ENCODE data around the gene HPGDS.

Gene HPGDS

GRCh38 chr4:94307231-94307871, 35.3 kb downstream of the HPGDS start:
- no peaks in the 10 kb centered on the region for H3K4me1 ChIP-seq (ENCODE audit: control insufficient read depth in 1 of 2, insufficient read depth in 1 of 2, low read depth in 1 of 2, low read length in 1 of 2)
- TF ChIP-seq CTCF (IDR thresholded peaks at IDR 0.05): no peak
- H3K9me3 ChIP-seq: no peaks in the 10 kb centered on the region
- no peaks in the 10 kb centered on the region for H3K27me3 ChIP-seq
- no peak overlapping the region for H3K27ac ChIP-seq
- no peak overlapping the region for H3K4me3 ChIP-seq (ENCODE audit: low read depth in 1 of 2, low read length in 1 of 2)
- H3K36me3 ChIP-seq: no peaks in the 10 kb centered on the region

GRCh38 chr4:94306713-94307112, 35.9 kb downstream of the HPGDS start:
- Histone ChIP-seq H3K27me3 (no peaks in the 10 kb centered on the region), H3K36me3 (no peaks in the 10 kb centered on the region), H3K4me1 (ENCODE audit: control insufficient read depth in 1 of 2, insufficient read depth in 1 of 2, low read depth in 1 of 2, low read length in 1 of 2) (no peaks in the 10 kb centered on the region), H3K9me3 (no peaks in the 10 kb centered on the region), H3K27ac (no peak overlapping the region), H3K4me3 (ENCODE audit: low read depth in 1 of 2, low read length in 1 of 2) (no peak overlapping the region)
- no peak for TF ChIP-seq CTCF (IDR thresholded peaks at IDR 0.05)

- no peaks in the 10 kb centered on the region for H3K4me1 ChIP-seq (ENCODE audit: control insufficient read depth in 1 of 2, insufficient read depth in 1 of 2, low read depth in 1 of 2, low read length in 1 of 2)
- H3K27ac ChIP-seq: no peak overlapping the region
- no peaks in the 10 kb centered on the region for H3K9me3 ChIP-seq
- TF ChIP-seq CTCF (IDR thresholded peaks at IDR 0.05): no peak
- no peaks in the 10 kb centered on the region for H3K27me3 ChIP-seq
- H3K36me3 ChIP-seq: no peaks in the 10 kb centered on the region
- H3K4me3 ChIP-seq (ENCODE audit: low read depth in 1 of 2, low read length in 1 of 2): no peak overlapping the region
Measured at GRCh38 chr4:94305466-94306225, 37.0 kb downstream of the HPGDS start.

GRCh38 chr4:94304365-94304971, 38.2 kb downstream of the HPGDS start:
- Histone ChIP-seq H3K36me3 (no peaks in the 10 kb centered on the region), H3K4me3 (ENCODE audit: low read depth in 1 of 2, low read length in 1 of 2) (no peak overlapping the region), H3K4me1 (ENCODE audit: control insufficient read depth in 1 of 2, insufficient read depth in 1 of 2, low read depth in 1 of 2, low read length in 1 of 2) (no peaks in the 10 kb centered on the region), H3K27ac (no peak overlapping the region), H3K27me3 (no peaks in the 10 kb centered on the region), H3K9me3 (no peaks in the 10 kb centered on the region)
- TF ChIP-seq CTCF (IDR thresholded peaks at IDR 0.05): no peak

GRCh38 chr4:94302191-94302590, 40.4 kb downstream of the HPGDS start:
- Histone ChIP-seq H3K4me1 (ENCODE audit: control insufficient read depth in 1 of 2, insufficient read depth in 1 of 2, low read depth in 1 of 2, low read length in 1 of 2) (no peaks in the 10 kb centered on the region), H3K9me3 (no peaks in the 10 kb centered on the region), H3K27ac (no peak overlapping the region), H3K4me3 (ENCODE audit: low read depth in 1 of 2, low read length in 1 of 2) (no peak overlapping the region), H3K27me3 (no peaks in the 10 kb centered on the region), H3K36me3 (no peaks in the 10 kb centered on the region)
- TF ChIP-seq CTCF (IDR thresholded peaks at IDR 0.05): no peak
